Measurements from ENCODE around the gene BMF. TPM values are rescaled to one million over a fixed set of nuclear protein-coding genes. Genes with fewer than 3 reads are reported as not detected.

The BMF gene
- total RNA-seq, 4 donors from 2014 or later, result 4.6 to 8.3 (median 6.3) TPM

DNA sequence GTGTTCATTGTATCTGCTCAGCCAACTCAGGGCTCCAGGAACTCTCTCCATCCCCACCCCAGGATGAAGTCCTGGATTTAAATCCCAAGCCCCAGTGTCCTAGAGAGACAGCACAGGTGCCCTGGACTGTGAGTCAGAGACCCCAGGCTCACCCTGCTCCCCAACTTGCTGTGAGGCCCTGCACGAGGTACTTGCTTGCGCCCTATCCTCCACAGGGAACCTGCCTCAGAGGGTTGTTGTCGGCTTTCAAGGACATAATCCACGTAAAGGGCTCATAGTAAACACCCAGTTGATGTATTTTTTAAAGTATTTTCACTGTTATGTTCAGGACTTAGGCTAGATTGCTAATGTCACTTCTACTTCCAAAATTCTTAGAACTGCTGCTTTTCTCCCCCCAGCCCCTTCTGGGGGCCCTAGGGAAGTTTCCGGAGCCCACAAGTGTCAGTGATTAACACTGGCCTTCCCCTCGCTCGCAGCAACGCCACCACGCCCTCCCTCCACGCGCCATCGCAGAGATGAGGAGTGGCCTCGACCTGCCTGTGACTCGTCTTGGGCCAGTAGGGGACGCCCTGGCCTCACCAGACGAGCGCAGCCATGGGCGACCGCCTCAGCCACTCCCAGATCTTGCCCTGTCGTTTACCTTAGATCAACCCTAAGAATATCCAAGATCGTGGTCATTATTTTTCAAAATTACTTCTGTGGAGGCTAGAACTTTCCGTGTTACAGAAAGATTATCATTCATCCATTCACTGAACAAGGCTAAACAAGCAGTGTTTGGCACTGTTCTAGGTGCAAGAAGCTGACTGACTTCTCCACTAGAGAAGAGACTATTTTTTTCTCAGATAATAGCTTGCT lies 63.7 kb downstream of the BMF start:
- H3K9me3 ChIP-seq, result no peaks in the 10 kb centered on the region
- peak overlapping the region; percentile 31 to 57 (median 57) for H3K27ac ChIP-seq (replicated peaks in 1 of 4)
- WGBS, result 7% methylated on average over 20 of the region's 22 CpGs
- TF ChIP-seq POLR2AphosphoS5 (IDR thresholded peaks at IDR 0.05), result peak; percentile 17 to 74
- no peak for TF ChIP-seq POLR2A (IDR thresholded peaks at IDR 0.05; ENCODE audit: low read depth)
- TF ChIP-seq, protein P1, sequence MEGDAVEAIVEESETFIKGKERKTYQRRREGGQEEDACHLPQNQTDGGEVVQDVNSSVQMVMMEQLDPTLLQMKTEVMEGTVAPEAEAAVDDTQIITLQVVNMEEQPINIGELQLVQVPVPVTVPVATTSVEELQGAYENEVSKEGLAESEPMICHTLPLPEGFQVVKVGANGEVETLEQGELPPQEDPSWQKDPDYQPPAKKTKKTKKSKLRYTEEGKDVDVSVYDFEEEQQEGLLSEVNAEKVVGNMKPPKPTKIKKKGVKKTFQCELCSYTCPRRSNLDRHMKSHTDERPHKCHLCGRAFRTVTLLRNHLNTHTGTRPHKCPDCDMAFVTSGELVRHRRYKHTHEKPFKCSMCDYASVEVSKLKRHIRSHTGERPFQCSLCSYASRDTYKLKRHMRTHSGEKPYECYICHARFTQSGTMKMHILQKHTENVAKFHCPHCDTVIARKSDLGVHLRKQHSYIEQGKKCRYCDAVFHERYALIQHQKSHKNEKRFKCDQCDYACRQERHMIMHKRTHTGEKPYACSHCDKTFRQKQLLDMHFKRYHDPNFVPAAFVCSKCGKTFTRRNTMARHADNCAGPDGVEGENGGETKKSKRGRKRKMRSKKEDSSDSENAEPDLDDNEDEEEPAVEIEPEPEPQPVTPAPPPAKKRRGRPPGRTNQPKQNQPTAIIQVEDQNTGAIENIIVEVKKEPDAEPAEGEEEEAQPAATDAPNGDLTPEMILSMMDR (IDR thresholded peaks at IDR 0.05), result peak; percentile 87 to 97 (median 94)
- peak overlapping the region; percentile 5 to 34 (median 24) for H3K4me3 ChIP-seq
- no peaks in the 10 kb centered on the region for H3K27me3 ChIP-seq
- H3K4me1 ChIP-seq, result peaks cover 37 to 57% (median 50%) of the 10 kb centered on the region in 4 donors
- peaks cover 0 to 7% (median 0%) of the 10 kb centered on the region in 4 donors for H3K36me3 ChIP-seq
- intact Hi-C loops (cut with DNase I), result loop anchor here (2.0 to 5.0 kb wide), 3 partner anchors 112 to 230 kb away; no protein-coding TSS in a partner anchor
- peak; percentile 95 for DNase-seq (ENCODE audit: extremely low spot score)

DNA sequence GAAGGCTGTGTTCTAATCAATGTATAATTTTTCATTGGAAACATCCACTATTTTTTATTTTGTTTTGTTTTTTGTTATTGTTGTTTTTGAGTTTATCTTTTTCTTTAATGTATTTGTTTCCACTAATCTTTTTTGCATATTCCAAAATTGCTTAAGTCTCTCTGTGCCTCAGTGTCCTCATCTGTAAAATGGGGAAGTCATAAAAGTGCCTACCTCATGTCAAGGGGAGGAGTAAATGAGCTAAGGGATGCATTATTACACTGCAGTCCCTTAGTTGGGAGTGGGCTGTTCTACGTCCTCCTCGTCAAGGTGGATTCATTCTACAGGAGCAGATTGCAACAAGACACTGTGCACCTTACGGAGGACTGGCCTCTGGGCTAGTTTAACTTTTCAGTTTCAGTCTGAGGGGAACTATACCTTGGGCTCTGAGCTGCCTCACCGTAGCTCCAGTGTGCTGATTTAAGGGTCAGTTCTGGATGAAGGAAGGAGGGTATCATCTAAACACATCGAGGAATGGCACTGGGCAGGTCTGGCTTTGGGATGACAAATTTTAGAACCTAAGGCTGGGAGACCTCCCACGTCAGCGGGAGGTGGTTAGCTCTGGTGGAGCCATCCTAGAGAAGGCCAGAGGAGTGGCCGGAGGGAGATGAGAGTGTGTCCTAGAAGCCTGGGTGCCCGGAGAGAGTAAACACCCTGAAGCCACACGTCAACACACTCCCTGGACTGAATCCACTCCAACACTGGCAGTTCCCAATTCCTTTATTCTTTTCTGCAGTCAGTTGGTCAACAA lies 64.6 kb downstream of the BMF start:
- TF ChIP-seq POLR2A (IDR thresholded peaks at IDR 0.05; ENCODE audit: low read depth) (no peak), EP300 (IDR thresholded peaks at IDR 0.05) (no peak), POLR2AphosphoS5 (IDR thresholded peaks at IDR 0.05) (no peak)
- TF ChIP-seq, protein P1 (IDR thresholded peaks at IDR 0.05), result no peak
- H3K4me3 ChIP-seq, result no peak overlapping the region
- H3K27ac ChIP-seq (replicated peaks in 1 of 4), result peak overlapping the region in 2 of 4 donors; percentile 57
- intact Hi-C loops (cut with DNase I), result loop anchor here (2.0 to 5.0 kb wide), 2 partner anchors 173 to 231 kb away; no protein-coding TSS in a partner anchor
- H3K27me3 ChIP-seq, result no peaks in the 10 kb centered on the region
- H3K4me1 ChIP-seq, result peaks cover 33 to 58% (median 54%) of the 10 kb centered on the region in 4 donors
- H3K9me3 ChIP-seq, result no peaks in the 10 kb centered on the region
- DNase-seq (ENCODE audit: extremely low spot score), result peak; percentile 55
- WGBS, result 85% methylated on average over 9 of the region's 10 CpGs
- H3K36me3 ChIP-seq, result peaks cover 0 to 7% (median 0%) of the 10 kb centered on the region in 4 donors

DNA sequence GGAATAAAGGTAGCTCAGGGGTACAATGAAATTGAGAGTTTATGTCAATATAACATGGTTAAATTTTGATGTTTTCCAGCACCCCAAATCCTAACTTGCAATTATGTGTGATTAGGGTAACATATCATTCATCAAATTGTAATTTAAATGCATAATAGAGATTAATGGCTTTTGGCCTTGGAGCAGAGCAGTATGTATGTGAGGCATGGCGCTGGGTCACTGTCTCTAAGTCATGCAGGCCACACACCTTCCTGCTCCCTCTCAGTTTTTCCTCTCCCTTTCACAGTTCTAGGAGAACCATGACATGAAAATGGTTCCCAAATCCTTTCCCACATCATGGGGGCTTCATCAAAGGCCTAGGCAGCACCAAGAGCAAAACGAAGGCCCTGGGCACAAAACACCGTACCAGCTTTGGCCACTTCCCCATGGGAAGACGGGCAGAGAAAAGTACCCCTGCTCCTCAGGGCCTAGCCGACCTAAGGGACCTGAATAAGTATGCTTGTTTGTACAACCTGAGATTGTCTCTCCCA lies 65.8 kb downstream of the BMF start:
- WGBS, result 90% methylated on average over 5 of the region's 5 CpGs
- no peaks in the 10 kb centered on the region for H3K27me3 ChIP-seq
- H3K9me3 ChIP-seq, result no peaks in the 10 kb centered on the region
- DNase-seq (ENCODE audit: extremely low spot score), result peak; percentile 60
- peaks cover 27 to 51% (median 49%) of the 10 kb centered on the region in 4 donors for H3K4me1 ChIP-seq
- peaks cover 0 to 8% (median 0%) of the 10 kb centered on the region in 4 donors for H3K36me3 ChIP-seq
- H3K27ac ChIP-seq (replicated peaks in 1 of 4), result no peak overlapping the region
- intact Hi-C loops (cut with DNase I), result loop anchor here (5.0 kb wide), 1 partner anchor 174 kb away; no protein-coding TSS in a partner anchor
- no peak for TF ChIP-seq POLR2A (IDR thresholded peaks at IDR 0.05; ENCODE audit: low read depth)
- no peak for TF ChIP-seq EP300 (IDR thresholded peaks at IDR 0.05)
- TF ChIP-seq, protein P1 (IDR thresholded peaks at IDR 0.05), result no peak
- TF ChIP-seq POLR2AphosphoS5 (IDR thresholded peaks at IDR 0.05), result no peak
- no peak overlapping the region for H3K4me3 ChIP-seq

DNA sequence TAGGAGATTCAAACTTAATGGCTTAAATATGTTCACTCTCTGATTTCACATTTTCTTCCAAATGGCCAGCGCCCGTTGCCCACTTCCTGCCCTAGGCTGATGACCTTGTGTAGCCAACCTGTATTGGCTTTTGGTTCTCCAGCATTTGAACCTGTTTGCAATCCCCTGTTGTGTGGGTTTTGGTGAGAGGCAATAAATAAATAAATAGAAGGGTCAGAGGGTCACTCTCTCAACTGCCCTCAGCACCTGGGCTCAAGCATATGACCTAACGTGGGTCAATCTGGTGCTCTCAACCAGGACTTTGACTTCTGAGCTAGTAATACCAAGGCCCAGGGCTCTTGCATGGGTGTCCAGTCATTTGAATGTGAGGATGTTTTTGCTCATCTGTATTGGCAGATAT lies 67.9 kb downstream of the BMF start:
- no peaks in the 10 kb centered on the region for H3K9me3 ChIP-seq
- peaks cover 8 to 21% (median 14%) of the 10 kb centered on the region in 4 donors for H3K36me3 ChIP-seq
- H3K4me3 ChIP-seq, result no peak overlapping the region
- WGBS, result 75% methylated on average over 3 of the region's 3 CpGs
- intact Hi-C loops (cut with DNase I), result loop anchor here (5.0 kb wide), 1 partner anchor 177 kb away; no protein-coding TSS in a partner anchor
- H3K4me1 ChIP-seq, result peaks cover 19 to 55% (median 46%) of the 10 kb centered on the region in 4 donors
- H3K27ac ChIP-seq (replicated peaks in 1 of 4), result no peak overlapping the region
- DNase-seq (ENCODE audit: extremely low spot score), result peak; percentile 60
- no peaks in the 10 kb centered on the region for H3K27me3 ChIP-seq
- no peak for TF ChIP-seq POLR2AphosphoS5 (IDR thresholded peaks at IDR 0.05)
- TF ChIP-seq EP300 (IDR thresholded peaks at IDR 0.05), result no peak
- TF ChIP-seq, protein P1 (IDR thresholded peaks at IDR 0.05), result no peak
- TF ChIP-seq POLR2A (IDR thresholded peaks at IDR 0.05; ENCODE audit: low read depth), result no peak
